ENCODE measurements around the gene CT45A8.
"Not testable (repeated sequence)": the region's sequence is repeated elsewhere in the genome, so short reads cannot be mapped to it uniquely, and the experiment has no call there.

CT45A8 gene

GRCh38 chrX:135854438-135854837, at the start of gene CT45A8:
TSS of gene CT45A8 (minus strand) at chrX:135854538. CDS start at chrX:135850783, 3,755 bp downstream.
- not testable (repeated sequence) for DNase-seq

GRCh38 chrX:135893294-135893817, 39.0 kb upstream of the CT45A8 start, which contains the start of the genes CT45A10 and SAGE1:
TSS of gene CT45A10 (minus strand) at chrX:135893444. CDS start at chrX:135885344, 8,100 bp downstream.
TSS of gene SAGE1 (plus strand) at chrX:135893716. CDS start at chrX:135896243, 2,527 bp downstream.
- DNase-seq: no peak

- no peak for DNase-seq
Measured at GRCh38 chrX:135892781-135893180, 38.4 kb upstream of the CT45A8 start.

GRCh38 chrX:135890087-135890585, 35.8 kb upstream of the CT45A8 start:
- DNase-seq: no peak

- DNase-seq: not testable (repeated sequence)
Measured at GRCh38 chrX:135888976-135889375, 34.6 kb upstream of the CT45A8 start.

GRCh38 chrX:135888230-135888629, 33.9 kb upstream of the CT45A8 start:
- not testable (repeated sequence) for DNase-seq

GRCh38 chrX:135882741-135883140, 28.4 kb upstream of the CT45A8 start:
- not testable (repeated sequence) for DNase-seq

GRCh38 chrX:135871712-135872111, 17.4 kb upstream of the CT45A8 start, which contains the start of gene CT45A9:
TSS of gene CT45A9 (minus strand) at chrX:135871812. CDS start at chrX:135868061, 3,751 bp downstream.
- not testable (repeated sequence) for DNase-seq

- not testable (repeated sequence) for DNase-seq
Measured at GRCh38 chrX:135837180-135837579, 17.2 kb downstream of the CT45A8 start, which contains the start of gene CT45A7. TSS of gene CT45A7 (minus strand) at chrX:135837280. CDS start at chrX:135833533, 3,747 bp downstream.

- DNase-seq: not testable (repeated sequence)
Measured at GRCh38 chrX:135819912-135820311, 34.4 kb downstream of the CT45A8 start, which contains the start of gene CT45A2. TSS of gene CT45A2 (minus strand) at chrX:135820012. CDS start at chrX:135816265, 3,747 bp downstream.

- not testable (repeated sequence) for DNase-seq
Measured at GRCh38 chrX:135802687-135803086, 51.7 kb downstream of the CT45A8 start, which contains the start of gene CT45A6. TSS of gene CT45A6 (minus strand) at chrX:135802787. CDS start at chrX:135798993, 3,794 bp downstream.

Data from DMS153 (cell line).